GM23248 (cell line): Measurements from ENCODE around the gene FAM24A. TPM values are rescaled to one million over a fixed set of nuclear protein-coding genes. Genes with fewer than 3 reads are reported as not detected.
A peak's percentile ranks its signal among the peaks of the same experiment; 100 is the strongest.

Experiments
- DNase-seq: peaks from one replicate; pipeline ENCODE4 v3.0.0-alpha.2; 2015
- H2AFZ ChIP-seq: fragments of 200-600 bp; sonication (generic); 2 replicates; pipeline ENCODE4 v1.6.1; 2016; ENCODE audit warnings: antibody characterized with exemption
- H3F3A ChIP-seq: fragments of 200-600 bp; sonication (generic); 2 replicates; pipeline ENCODE4 v1.6.1; 2016; ENCODE audit warnings: mild to moderate bottlenecking, antibody characterized with exemption, mixed run types; ENCODE audit not compliant: insufficient read depth
- H3K27ac ChIP-seq: fragments of 200-600 bp; sonication (generic); 2 replicates; pipeline ENCODE4 v1.5.1; 2016; ENCODE audit warnings: mild to moderate bottlenecking
- H3K27me3 ChIP-seq: fragments of 200-600 bp; sonication (generic); replicated peaks from 2 replicates; pipeline ENCODE4 v1.6.1; 2016; ENCODE audit warnings: mild to moderate bottlenecking; ENCODE audit not compliant: insufficient read depth
- H3K36me3 ChIP-seq: fragments of 200-600 bp; sonication (generic); 2 replicates; pipeline ENCODE4 v1.6.1; 2016; ENCODE audit warnings: low read depth, mild to moderate bottlenecking
- H3K4me1 ChIP-seq: fragments of 200-600 bp; sonication (generic); 2 replicates; pipeline ENCODE4 v1.6.1; 2016; ENCODE audit warnings: mild to moderate bottlenecking; ENCODE audit not compliant: insufficient read depth
- H3K4me2 ChIP-seq: fragments of 200-600 bp; sonication (generic); one replicate; pipeline ENCODE4 v1.6.1; 2016; ENCODE audit warnings: mild to moderate bottlenecking; ENCODE audit not compliant: unreplicated experiment
- H3K4me3 ChIP-seq: fragments of 200-600 bp; sonication (generic); 2 replicates; pipeline ENCODE4 v1.5.1; 2016; ENCODE audit warnings: mild to moderate bottlenecking
- H3K79me2 ChIP-seq: fragments of 200-600 bp; sonication (generic); 2 replicates; pipeline ENCODE4 v1.6.1; 2016; ENCODE audit warnings: mild to moderate bottlenecking; ENCODE audit not compliant: insufficient read depth
- H3K9ac ChIP-seq: fragments of 200-600 bp; sonication (generic); 2 replicates; pipeline ENCODE4 v1.6.1; 2016; ENCODE audit warnings: mild to moderate bottlenecking
- H3K9me2 ChIP-seq: fragments of 200-600 bp; sonication (generic); 2 replicates; pipeline ENCODE4 v1.6.1; 2016; ENCODE audit warnings: mixed run types, mild to moderate bottlenecking, moderate library complexity; ENCODE audit not compliant: insufficient read depth
- H3K9me3 ChIP-seq: fragments of 200-600 bp; sonication (generic); one replicate; pipeline ENCODE4 v1.6.1; 2017; ENCODE audit warnings: low read depth
- H4K20me1 ChIP-seq: fragments of 200-600 bp; sonication (generic); 2 replicates; pipeline ENCODE4 v1.6.0; 2016; ENCODE audit not compliant: insufficient read depth
- EZH2 ChIP-seq: fragments of 200-600 bp; sonication (generic); IDR thresholded peaks from 2 replicates; pipeline ENCODE4 v1.6.1; 2018; ENCODE audit warnings: antibody characterized with exemption, mild to moderate bottlenecking; ENCODE audit not compliant: insufficient read depth, poor library complexity, severe bottlenecking
- EZH2phosphoT487 ChIP-seq: fragments of 200-600 bp; sonication (generic); IDR thresholded peaks from 2 replicates; pipeline ENCODE4 v1.6.1; 2018; ENCODE audit warnings: antibody characterized with exemption, moderate library complexity, mild to moderate bottlenecking, low read depth; ENCODE audit not compliant: insufficient read depth
- WGBS, 2 experiments: methylation state at CpG; one replicate each; pipeline ENCODE4 v1.1.6; 2015 to 2017; ENCODE audit warnings: low lambda C conversion rate in 2 of 2, low coverage in 1 of 2; ENCODE audit errors: missing lambda C conversion rate in 2 of 2; 5-methylcytosine and 5-hydroxymethylcytosine counted together
- in situ Hi-C: fragments of 300-500 bp; cut with MboI; formaldehyde crosslinking; loops from 2 replicates; pipeline ENCODE4 v1.15.0; 2020
- polyA plus RNA-seq: library from polyadenylated mRNA; unstranded; fragments of >200 nt; fragmentation: Nextera tagmentation; extraction: Ambion mirVana; gene quantifications from 2 replicates; pipeline ENCODE4 v1.2.1, GENCODE V29; 2016
- total RNA-seq: library from RNA; depleted of rRNA; stranded (reverse); fragments of >200 nt; shearing (Covaris generic); gene quantifications from 2 replicates; pipeline ENCODE4 v1.2.3, GENCODE V29; 2014; rRNA removed

The FAM24A gene, protein sequence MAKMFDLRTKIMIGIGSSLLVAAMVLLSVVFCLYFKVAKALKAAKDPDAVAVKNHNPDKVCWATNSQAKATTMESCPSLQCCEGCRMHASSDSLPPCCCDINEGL
- total RNA-seq: not detected in 2 replicates
- polyA plus RNA-seq: not detected in 2 replicates

- in situ Hi-C loops: no loop called here
- Histone ChIP-seq H2AFZ (no peak within 1 kb of the TSS), H3K4me3 (no peak within 1 kb of the TSS), H3K9ac (no peak within 1 kb of the TSS), H4K20me1 (no peaks in the 10 kb centered on the region), H3K4me1 (no peaks in the 10 kb centered on the region), H3K27ac (no peak within 1 kb of the TSS), H3K9me3 (no peaks in the 10 kb centered on the region), H3K9me2 (no peaks in the 10 kb centered on the region), H3K79me2 (no peaks in the 10 kb centered on the region), H3K36me3 (no peaks in the 10 kb centered on the region), H3K27me3 (no peaks in the 10 kb centered on the region), H3K4me2 (no peak within 1 kb of the TSS), H3F3A (no peaks in the 10 kb centered on the region)
- no peak for DNase-seq
- WGBS, 2 experiments: 41 to 62% methylated on average over 1 of the region's 1 CpG
- TF ChIP-seq EZH2: no peak
- no peak for TF ChIP-seq EZH2phosphoT487
Measured at GRCh38 chr10:122910310-122910709, at the start of gene FAM24A. Gene FAM24A (plus strand): TSS chr10:122910610. CDS start chr10:122911635, 1,025 bp downstream.

DNA sequence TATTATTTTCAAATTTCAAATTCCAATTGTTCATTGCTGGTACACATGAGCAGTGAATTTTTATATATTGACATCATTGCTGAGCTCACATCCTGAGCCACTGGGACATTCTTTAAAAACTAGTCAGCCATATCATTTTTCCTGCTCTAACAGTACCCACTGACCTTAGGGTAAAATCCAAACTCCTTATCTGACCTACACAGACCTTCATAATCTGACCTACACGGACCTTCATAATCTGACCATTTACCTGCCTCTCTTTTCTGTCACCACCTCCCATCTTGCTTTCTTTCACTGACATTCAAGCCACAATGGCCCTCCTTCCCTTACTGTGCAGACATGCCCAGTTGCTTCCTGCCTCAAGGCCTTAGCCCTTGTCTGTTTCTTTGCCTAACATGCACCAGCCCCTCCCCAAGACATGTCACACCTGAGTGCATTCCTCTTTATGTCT, 48.7 kb upstream of the FAM24A start:
- DNase-seq: peak; percentile 80
- H3K27me3 ChIP-seq: no peaks in the 10 kb centered on the region
- H4K20me1 ChIP-seq: no peaks in the 10 kb centered on the region
- H3K9me2 ChIP-seq: no peaks in the 10 kb centered on the region
- H3K4me3 ChIP-seq: no peak overlapping the region; the same call in 1 of the 2 replicates
- peaks cover 10% of the 10 kb centered on the region for H3F3A ChIP-seq
- H3K27ac ChIP-seq: peak overlapping the region; percentile 64
- H3K36me3 ChIP-seq: no peaks in the 10 kb centered on the region
- 0 out of 2 replicates have a peak overlapping the region, but pooled peaks have one; percentile 12 for H3K9ac ChIP-seq
- peaks cover 62% of the 10 kb centered on the region for H3K4me1 ChIP-seq
- WGBS, 2 experiments: 4 to 20% methylated on average over 1 of the region's 1 CpG
- H3K9me3 ChIP-seq: no peaks in the 10 kb centered on the region
- H3K79me2 ChIP-seq: peaks cover 89% of the 10 kb centered on the region
- TF ChIP-seq EZH2phosphoT487 (no peak), EZH2 (no peak)
- in situ Hi-C loops: no loop called here
- H3K4me2 ChIP-seq: peak overlapping the region; percentile 67
- peak overlapping the region; percentile 12; the same call in 1 of the 2 replicates for H2AFZ ChIP-seq

DNA sequence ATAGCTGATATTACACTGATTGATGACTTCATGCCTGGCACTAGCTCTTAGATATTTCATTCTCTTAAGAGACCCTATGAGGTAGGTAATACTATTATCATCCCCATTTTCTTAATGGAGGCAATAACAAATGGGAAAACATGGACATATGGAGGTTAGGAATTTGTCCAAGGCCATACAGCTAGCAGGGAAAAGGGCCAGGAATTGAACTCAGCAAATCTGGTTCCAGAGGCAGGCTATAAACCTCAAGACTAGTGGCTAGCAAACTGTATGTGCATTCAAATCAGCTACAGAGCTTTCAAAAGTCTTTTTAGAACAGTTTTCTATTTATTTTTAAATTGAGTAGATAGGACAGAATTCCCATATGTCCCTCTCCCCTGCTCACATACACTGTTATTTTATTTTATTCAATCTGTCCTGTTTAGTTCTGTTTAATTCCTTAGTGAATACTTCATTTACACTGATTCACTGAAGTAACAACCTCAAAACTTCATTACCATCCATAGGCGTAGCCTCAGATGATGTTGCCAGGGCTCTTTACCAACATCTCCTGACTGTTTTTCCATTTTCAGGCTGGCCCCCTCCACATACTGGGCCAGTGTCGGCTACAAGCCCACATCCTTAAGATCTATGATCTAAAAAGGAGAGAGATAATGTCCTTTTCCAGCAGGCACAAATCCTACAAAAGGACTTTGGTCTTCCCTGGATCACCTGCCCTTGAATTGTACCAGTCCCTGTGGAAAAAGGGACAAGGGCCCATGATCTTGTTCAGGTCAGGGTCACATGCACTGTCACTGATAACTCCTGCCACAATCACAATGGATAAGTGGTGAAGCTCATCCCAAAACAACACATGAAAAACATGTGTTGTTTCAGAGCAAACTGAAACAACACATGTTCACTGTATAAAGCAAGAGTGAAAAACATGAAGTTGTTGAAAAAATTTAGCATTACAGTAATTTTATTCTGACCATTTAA, 46.9 kb upstream of the FAM24A start:
- H3K79me2 ChIP-seq: peaks cover 90% of the 10 kb centered on the region
- no peaks in the 10 kb centered on the region for H4K20me1 ChIP-seq
- peaks cover 54% of the 10 kb centered on the region for H3K4me1 ChIP-seq
- no peak overlapping the region for H3K4me3 ChIP-seq
- no peaks in the 10 kb centered on the region for H3K9me3 ChIP-seq
- peak overlapping the region; percentile 9; the same call in 1 of the 2 replicates for H3K27ac ChIP-seq
- H3K4me2 ChIP-seq: no peak overlapping the region
- WGBS, 2 experiments: 89 to 98% methylated on average over 2 of the region's 2 CpGs
- H3K36me3 ChIP-seq: no peaks in the 10 kb centered on the region
- no peaks in the 10 kb centered on the region for H3K27me3 ChIP-seq
- H2AFZ ChIP-seq: no peak overlapping the region
- TF ChIP-seq EZH2phosphoT487: no peak
- TF ChIP-seq EZH2: no peak
- DNase-seq: no peak
- no peaks in the 10 kb centered on the region for H3K9me2 ChIP-seq
- H3K9ac ChIP-seq: no peak overlapping the region
- peaks cover 14% of the 10 kb centered on the region; the same call in 1 of the 2 replicates for H3F3A ChIP-seq
- in situ Hi-C loops: no loop called here

DNA sequence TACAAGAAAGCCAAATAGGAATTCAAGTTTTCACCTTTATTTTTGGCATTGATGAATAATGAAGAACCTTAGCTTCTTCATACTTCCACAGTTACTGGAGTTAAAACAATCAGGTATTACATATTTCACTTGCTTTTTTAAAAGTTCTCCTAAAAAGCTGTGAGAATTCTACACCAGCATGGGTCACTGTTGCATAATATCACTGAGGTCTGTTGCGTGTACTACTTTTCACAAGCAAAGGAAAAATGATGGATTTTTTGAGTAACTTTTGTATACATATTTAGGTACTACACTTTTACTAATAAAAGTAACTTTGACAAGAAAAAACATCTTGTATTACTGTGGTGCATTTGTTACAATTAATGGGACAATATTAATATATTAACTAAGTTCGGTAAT, 46.2 kb upstream of the FAM24A start:
- peaks cover 85% of the 10 kb centered on the region for H3K79me2 ChIP-seq
- H3K4me2 ChIP-seq: no peak overlapping the region
- no peaks in the 10 kb centered on the region for H3K9me3 ChIP-seq
- peak overlapping the region; percentile 38 for H3K27ac ChIP-seq
- H2AFZ ChIP-seq: no peak overlapping the region
- in situ Hi-C loops: no loop called here
- H3K4me3 ChIP-seq: no peak overlapping the region
- no peak overlapping the region for H3K9ac ChIP-seq
- no peaks in the 10 kb centered on the region for H3K27me3 ChIP-seq
- 99 to 100% methylated on average over 2 of the region's 2 CpGs for WGBS, 2 experiments
- no peaks in the 10 kb centered on the region for H3K36me3 ChIP-seq
- TF ChIP-seq EZH2phosphoT487: no peak
- TF ChIP-seq EZH2: no peak
- peak; percentile 31 for DNase-seq
- no peaks in the 10 kb centered on the region for H4K20me1 ChIP-seq
- H3K4me1 ChIP-seq: peaks cover 54% of the 10 kb centered on the region
- no peaks in the 10 kb centered on the region for H3K9me2 ChIP-seq
- H3F3A ChIP-seq: peaks cover 14% of the 10 kb centered on the region; the same call in 1 of the 2 replicates
